Liver (tissue), 3 donors: Measurements from ENCODE around the gene CEP350.

Experiments
- CTCF ChIP-seq: fragments of 150-350 bp; IDR thresholded peaks from 2 replicates; pipeline ENCODE4 v1.5.1; 2017; ENCODE audit warnings: improper control_type of control experiment, low read depth, low read length; ENCODE audit not compliant: missing input control
- JUND ChIP-seq, 2 donors: IDR thresholded peaks; 2 replicates each; pipeline ENCODE4 v1.6.1; 2016; ENCODE audit warnings: antibody characterized with exemption in 2 of 2
- SP1 ChIP-seq: IDR thresholded peaks from 2 replicates; pipeline ENCODE4 v1.6.1; 2018; ENCODE audit warnings: antibody characterized with exemption, mild to moderate bottlenecking
- YY1 ChIP-seq: IDR thresholded peaks from 2 replicates; pipeline ENCODE4 v1.6.1; 2016; ENCODE audit warnings: antibody characterized with exemption, mild to moderate bottlenecking
- ZBTB33 ChIP-seq: IDR thresholded peaks from 2 replicates; pipeline ENCODE4 v1.6.1; 2016; ENCODE audit warnings: antibody characterized with exemption
- donor health status: healthy.
- donor health status: healthy.

- TF ChIP-seq JUND (IDR thresholded peaks at IDR 0.05) (no peak), CTCF (no peak), SP1 (no peak), ZBTB33 (no peak), YY1 (no peak)
Measured at GRCh38 chr1:180156201-180156600, 201.6 kb downstream of the CEP350 start.
